DMS53 treated with DMSO at 0.1 percent for 48 hours (cell line): Measurements from ENCODE around the gene SOWAHD.
"Not testable (repeated sequence)": the region's sequence is repeated elsewhere in the genome, so short reads cannot be mapped to it uniquely, and the experiment has no call there.

Source experiments
- DNase-seq: peaks from one replicate; lab custom pipeline; 2025; ENCODE audit not compliant: unreplicated experiment; lab: John Stamatoyannopoulos, UW

The SOWAHD gene, protein sequence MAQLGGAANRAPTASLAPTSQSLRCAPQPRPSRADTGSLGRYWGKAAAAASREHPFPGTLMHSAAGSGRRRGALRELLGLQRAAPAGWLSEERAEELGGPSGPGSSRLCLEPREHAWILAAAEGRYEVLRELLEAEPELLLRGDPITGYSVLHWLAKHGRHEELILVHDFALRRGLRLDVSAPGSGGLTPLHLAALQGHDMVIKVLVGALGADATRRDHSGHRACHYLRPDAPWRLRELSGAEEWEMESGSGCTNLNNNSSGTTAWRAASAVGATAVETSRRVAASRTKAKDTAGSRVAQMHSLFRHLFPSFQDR

GRCh38 chrX:119757979-119758730, at the start of gene SOWAHD:
TSS of gene SOWAHD (plus strand) at chrX:119758588. CDS start at chrX:119758668, 80 bp downstream.
- no peak for DNase-seq

DNA sequence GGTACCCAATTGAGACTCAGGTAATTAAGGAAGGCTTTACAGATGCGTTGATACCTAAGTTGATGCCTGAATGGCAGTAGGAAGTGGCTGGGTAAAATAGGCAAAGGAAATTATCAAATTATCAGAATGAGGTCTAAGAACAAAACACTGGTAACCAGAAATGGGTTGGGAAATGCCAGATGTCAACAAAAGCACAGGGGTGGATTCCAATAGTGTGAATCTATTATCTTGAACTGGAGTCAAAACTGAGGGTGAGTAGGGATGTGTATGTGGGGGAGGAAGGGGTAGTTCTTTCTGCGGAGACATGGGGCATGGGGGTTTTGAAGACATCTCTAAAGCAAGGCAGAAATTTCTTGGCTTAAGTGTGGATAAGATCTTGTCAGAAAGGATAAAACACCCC, 49.5 kb upstream of the SOWAHD start:
- no peak for DNase-seq

DNA sequence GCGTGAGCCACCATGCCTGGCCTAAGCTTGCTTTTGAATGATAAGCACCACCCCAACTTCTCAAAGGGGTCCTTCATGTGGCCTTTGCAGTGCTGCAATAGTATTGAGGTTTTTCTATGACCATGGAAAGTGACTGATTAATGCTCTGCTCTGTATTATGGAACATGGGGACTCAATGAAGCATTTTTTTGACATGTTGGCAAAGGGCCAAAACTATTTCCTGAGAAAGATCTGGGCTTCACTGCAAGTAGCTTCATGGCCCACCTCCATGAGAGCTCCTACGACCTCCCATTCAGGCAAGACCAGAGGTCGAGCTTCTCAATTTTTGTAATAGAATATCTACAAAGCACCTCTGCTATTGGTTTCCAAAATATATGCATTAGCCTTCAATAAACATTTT, 48.8 kb upstream of the SOWAHD start:
- DNase-seq: no peak

GRCh38 chrX:119721487-119721886, 36.9 kb upstream of the SOWAHD start:
- no peak for DNase-seq

GRCh38 chrX:119721926-119722325, 36.5 kb upstream of the SOWAHD start:
- DNase-seq: no peak

GRCh38 chrX:119726900-119727555, 31.4 kb upstream of the SOWAHD start:
- DNase-seq: no peak

GRCh38 chrX:119728487-119728886, 29.9 kb upstream of the SOWAHD start:
- DNase-seq: no peak

DNA sequence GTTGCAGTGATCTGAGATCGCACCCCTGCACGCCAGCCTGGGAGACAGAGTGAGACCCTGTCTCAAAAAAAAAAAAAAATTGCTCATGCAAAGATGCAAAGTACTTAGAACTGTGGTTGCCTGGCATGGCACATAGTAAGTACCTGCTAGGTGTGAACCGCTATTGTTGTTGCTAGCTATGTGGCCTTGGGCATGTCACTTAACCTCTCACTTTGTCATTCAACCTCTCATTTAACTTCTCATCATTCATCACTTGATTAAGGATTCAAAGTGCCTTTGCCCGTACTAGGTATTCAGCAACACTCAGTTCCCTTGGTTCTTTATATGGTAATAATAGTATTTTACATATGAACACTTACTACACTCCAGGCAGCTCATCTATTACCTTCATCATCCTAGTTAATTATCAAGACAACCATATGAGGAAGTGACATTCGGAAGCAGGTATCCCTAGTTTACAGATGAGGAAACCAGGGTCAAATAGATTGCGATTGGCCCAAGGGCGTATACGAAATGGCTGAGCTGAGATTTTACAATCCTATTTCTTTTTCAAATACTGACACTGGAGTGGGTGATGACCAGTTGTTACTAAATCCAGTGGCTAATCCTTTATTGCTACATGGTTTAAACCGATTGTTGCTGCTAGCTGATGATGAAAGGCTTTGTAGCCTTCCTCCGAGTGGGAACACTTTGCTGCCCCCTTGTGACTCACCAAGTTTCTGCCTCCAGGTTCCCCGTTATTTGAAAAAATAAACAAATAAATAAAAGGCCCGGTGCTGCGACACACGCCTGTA, 28.8 kb upstream of the SOWAHD start:
- peak; percentile 38 for DNase-seq

DNA sequence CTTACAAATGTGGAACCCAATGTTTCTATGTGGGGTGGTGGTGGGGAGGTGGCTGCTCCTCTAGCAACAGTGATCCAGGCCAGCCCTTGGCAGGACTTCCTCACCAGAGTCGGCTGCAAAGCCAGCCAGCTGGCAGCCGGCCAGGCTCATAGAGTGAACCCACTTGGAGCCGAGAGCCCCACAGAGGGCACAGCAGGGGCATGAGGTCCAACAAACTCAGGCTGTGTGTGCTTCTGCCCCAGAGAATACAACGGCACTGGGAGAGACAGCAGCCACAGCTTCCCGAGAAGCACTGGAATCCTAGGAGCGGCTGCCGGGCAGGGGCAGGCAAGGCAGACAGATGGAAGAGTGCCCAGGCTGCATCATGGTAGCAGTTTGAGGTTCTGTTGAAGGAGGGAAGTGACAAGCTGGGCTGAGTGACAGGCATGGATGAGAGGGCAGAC, 23.5 kb upstream of the SOWAHD start:
- no peak for DNase-seq

DNA sequence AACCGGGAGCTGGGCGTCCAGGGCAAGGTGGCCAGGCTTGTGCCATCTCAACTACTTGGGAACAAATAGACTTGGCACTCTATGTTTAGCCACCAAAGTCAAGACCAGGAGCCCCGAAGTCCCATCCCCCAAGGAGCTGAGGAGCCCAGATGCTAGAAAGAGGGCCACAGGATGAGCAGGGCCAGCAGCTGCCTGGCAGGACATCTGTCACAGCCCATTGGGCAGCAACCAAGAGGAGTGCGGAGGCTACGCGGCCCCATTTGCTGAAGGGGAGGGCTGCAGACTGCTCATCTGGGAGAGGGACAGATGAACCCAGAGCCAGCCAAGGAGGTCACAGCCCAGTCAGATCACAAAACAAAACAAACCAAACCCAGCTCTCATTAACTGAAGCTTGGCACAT, 22.9 kb upstream of the SOWAHD start:
- no peak for DNase-seq

DNA sequence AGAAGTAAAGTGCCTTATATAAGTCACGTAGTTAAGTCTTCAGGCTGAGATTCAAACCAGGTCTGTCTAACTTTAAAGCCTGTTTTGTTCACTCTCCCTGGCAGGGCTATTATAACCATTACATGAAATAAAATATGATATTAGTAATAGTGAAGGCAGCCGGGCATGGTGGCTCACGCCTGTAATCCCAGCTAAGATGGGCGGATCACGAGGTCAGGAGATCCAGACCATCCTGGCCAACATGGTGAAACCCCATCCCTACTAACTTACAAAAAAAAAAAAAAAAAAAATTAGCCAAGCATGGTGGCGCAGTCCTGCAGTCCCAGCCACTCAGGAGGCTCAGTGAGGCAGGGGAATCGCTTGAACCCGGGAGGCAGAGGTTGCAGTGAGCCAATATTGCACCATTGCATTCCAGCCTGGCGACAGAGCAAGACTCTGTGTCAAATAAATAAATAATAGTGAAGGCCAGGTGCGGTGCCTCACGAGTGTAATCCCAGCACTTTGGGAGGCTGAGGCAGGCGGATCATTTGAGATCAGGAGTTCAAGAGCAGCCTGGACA, 22.1 kb upstream of the SOWAHD start:
- no peak for DNase-seq

GRCh38 chrX:119738742-119739141, 19.6 kb upstream of the SOWAHD start:
- no peak for DNase-seq

- DNase-seq: no peak
Observed at GRCh38 chrX:119745283-119745848, 13.0 kb upstream of the SOWAHD start.

DNA sequence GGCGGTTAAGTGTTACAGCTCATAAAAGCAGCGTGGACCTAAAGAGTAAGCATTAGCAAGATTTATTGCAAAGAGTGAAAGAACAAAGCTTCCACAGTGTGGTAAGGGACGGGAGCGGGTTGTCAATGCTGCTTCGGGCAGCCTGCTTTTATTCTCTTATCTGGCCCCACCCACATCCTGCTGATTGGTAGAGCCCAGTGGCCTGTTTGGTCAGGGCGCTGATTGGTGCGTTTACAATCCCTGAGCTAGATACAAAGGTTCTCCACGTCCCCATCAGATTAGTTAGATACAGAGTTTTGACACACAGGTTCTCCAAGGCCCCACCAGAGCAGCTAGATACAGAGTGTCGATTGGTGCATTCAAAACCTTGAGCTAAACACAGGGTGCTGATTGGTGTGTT, 8.3 kb upstream of the SOWAHD start:
- not testable (repeated sequence) for DNase-seq

DNA sequence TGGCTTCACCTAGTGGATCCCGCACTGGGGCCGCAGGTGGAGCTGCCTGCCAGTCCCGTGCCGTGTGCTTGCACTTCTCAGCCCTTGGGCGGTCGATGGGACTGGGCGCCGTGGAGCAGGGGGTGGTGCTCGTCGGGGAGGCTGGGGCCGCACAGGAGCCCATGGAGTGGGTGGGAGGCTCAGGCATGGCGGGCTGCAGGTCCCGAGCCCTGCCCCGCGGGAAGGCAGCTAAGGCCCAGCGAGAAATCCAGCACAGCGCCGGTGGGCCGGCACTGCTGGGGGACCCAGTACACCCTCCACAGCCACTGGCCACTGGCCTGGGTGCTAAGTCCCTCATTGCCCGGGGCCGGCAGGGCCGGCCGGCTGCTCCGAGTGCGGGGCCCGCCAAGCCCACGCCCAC, 7.6 kb upstream of the SOWAHD start:
- DNase-seq: not testable (repeated sequence)

GRCh38 chrX:119753001-119753400, 5.4 kb upstream of the SOWAHD start:
- no peak for DNase-seq

DNA sequence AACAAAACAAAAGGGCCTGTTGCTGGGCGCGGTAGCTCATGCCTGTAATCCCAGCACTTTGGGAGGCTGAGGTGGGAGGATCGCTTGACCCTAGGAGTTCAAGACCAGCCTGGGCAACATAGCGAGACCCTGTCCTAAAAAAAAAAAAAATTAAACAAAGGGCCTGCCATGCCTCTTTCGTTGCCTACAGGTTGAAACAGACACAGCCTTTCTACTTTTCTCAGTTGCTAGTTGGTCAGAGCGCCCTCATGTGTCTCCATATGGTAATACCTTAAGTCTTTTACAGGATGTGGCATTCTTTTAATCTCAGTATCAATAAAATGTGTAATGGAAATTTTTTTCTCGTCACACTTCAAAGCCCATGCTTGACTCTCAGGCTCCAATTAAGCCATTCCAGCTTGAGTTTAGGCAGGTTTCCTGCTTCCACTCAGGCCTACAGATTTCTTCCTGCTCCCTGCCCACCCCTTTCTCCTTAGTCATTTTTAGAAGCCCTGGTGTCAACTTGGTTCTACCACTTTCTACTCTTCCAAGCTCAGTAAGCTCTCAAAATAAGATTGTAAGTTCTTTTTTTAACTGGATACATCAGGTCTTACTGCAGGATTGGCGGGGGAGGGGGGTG, 4.6 kb upstream of the SOWAHD start:
- DNase-seq: peak; percentile 33

DNA sequence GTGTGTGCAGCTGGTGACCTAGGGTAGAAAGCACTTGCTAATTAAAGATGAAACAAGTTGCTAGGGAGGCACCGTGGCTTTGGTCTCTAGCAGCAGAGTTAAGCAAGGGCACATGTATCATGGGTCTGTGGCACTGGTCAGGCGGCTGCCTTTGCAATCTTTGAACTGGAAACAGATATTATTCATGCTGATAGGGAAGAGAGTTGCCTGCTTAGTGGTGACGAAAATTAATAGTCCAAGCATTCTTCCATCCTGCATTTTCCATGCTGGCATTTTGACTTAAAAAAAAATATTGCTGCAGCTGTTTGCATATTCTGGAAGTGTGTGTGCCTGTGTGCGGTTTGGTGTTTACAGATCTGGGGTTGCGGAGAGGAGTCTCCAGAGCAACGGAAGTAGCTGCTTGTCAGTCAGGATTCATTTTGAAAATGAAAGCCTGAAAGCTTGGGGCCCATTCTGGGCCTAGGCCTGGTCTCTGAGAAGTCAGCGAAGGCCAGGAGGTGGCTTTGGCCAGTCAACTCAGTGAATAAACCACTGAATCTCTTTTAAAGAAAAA, 2.3 kb upstream of the SOWAHD start:
- peak; percentile 2 for DNase-seq

DNA sequence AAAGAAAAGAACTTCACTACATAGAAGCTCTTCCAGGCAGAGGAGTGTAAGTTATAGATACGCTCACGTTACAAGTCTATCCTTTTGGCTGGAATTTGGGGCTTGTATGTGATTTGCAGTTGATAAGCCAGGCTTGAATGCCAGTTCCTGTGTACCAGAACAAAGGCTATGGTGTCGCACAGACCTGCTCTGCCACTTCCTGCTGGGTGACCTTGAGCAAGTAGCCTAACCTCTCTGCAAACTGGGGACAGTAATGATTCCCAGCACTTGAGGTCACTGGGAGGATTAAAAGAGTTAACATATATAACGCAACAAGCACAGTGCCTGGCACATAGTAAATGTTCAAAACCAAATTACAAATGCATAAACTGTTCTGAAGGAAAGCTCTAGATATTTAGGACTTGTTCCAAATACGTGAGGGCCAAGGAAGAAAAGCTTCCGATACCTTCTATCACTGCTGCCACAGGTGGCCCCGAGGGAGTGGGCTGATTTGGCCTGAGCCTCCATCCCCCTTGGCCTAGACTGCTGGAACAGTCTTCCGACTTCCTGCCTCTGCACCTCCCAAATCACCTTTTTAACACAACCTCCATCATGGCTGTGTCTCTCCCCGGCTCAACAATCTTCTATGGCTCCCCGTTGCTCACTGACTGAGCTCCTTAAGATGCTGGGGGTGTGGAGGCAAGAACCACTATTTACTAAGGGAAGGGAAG, 1.3 kb upstream of the SOWAHD start:
- peak; percentile 9 for DNase-seq
